ENCODE results near the gene ZNF248.

ZNF248 gene

GRCh38 chr10:37831495-37832333 is 25.7 kb downstream of the ZNF248 start:
- H3K4me3 ChIP-seq (ENCODE audit: control insufficient read depth, low read depth, low read length) = no peak overlapping the region
- TF ChIP-seq CTCF (conservative IDR thresholded peaks at IDR 0.05; ENCODE audit: control insufficient read depth, insufficient read depth, low read depth, low read length) = no peak
- peak; percentile 11 for DNase-seq (ENCODE audit: low read depth)

GRCh38 chr10:37826806-37827205 is 30.6 kb downstream of the ZNF248 start:
- no peak for DNase-seq (ENCODE audit: low read depth)
- no peak overlapping the region for H3K4me3 ChIP-seq (ENCODE audit: control insufficient read depth, low read depth, low read length)
- TF ChIP-seq CTCF (conservative IDR thresholded peaks at IDR 0.05; ENCODE audit: control insufficient read depth, insufficient read depth, low read depth, low read length) = no peak

GRCh38 chr10:37821237-37821636 is 36.2 kb downstream of the ZNF248 start:
- no peak for TF ChIP-seq CTCF (conservative IDR thresholded peaks at IDR 0.05; ENCODE audit: control insufficient read depth, insufficient read depth, low read depth, low read length)
- DNase-seq (ENCODE audit: low read depth) = no peak
- H3K4me3 ChIP-seq (ENCODE audit: control insufficient read depth, low read depth, low read length) = no peak overlapping the region

- H3K4me3 ChIP-seq (ENCODE audit: control insufficient read depth, low read depth, low read length) = no peak overlapping the region
- TF ChIP-seq CTCF (conservative IDR thresholded peaks at IDR 0.05; ENCODE audit: control insufficient read depth, insufficient read depth, low read depth, low read length) = no peak
- DNase-seq (ENCODE audit: low read depth) = no peak
Measured at GRCh38 chr10:37819797-37820196, 37.6 kb downstream of the ZNF248 start.

GRCh38 chr10:37816290-37816689 is 41.1 kb downstream of the ZNF248 start:
- no peak overlapping the region for H3K4me3 ChIP-seq (ENCODE audit: control insufficient read depth, low read depth, low read length)
- no peak for DNase-seq (ENCODE audit: low read depth)
- no peak for TF ChIP-seq CTCF (conservative IDR thresholded peaks at IDR 0.05; ENCODE audit: control insufficient read depth, insufficient read depth, low read depth, low read length)

- no peak overlapping the region for H3K4me3 ChIP-seq (ENCODE audit: control insufficient read depth, low read depth, low read length)
- no peak for DNase-seq (ENCODE audit: low read depth)
- TF ChIP-seq CTCF (conservative IDR thresholded peaks at IDR 0.05; ENCODE audit: control insufficient read depth, insufficient read depth, low read depth, low read length) = no peak
Measured at GRCh38 chr10:37813763-37814162, 43.6 kb downstream of the ZNF248 start.

Data from fibroblast of mammary gland (primary cell).